ENCODE results near the gene KIF1A. TPM values are rescaled to one million over a fixed set of nuclear protein-coding genes. Genes with fewer than 3 reads are reported as not detected.

Gene KIF1A
- total and polyA plus RNA-seq, 2 experiments from 2014 or later = 16.1 to 16.5 TPM

DNA sequence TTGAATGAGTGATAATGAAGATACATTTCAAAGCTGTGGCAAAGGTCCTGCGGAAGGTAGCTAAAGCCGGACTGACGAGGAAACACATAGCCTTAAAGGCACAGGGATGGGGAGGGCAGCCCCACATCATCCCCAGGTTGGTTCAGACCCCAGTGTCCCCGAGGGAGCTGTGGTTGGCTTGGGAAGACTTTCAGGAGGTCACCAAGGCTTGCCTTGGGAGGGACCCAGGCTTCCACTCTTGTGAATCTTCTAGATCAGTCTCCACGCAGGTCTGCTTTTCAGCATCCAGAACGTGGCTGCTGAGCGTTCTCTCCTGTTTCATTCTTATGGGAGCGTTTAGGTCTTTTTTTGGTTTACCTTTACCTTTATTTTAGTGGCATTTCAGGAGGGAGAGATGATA lies 16.8 kb downstream of the KIF1A start:
- no peak for DNase-seq (ENCODE audit: low spot score)
- Histone ChIP-seq H3K9me3 (ENCODE audit: low read depth) (no peaks in the 10 kb centered on the region), H2AFZ (no peak overlapping the region), H3K27me3 (no peaks in the 10 kb centered on the region), H3K4me2 (no peak overlapping the region), H3K4me1 (ENCODE audit: insufficient read depth) (peaks cover 7% of the 10 kb centered on the region), H4K20me1 (ENCODE audit: insufficient read depth, poor library complexity, severe bottlenecking) (no peaks in the 10 kb centered on the region), H3K79me2 (no peaks in the 10 kb centered on the region), H3K36me3 (replicated peaks; ENCODE audit: insufficient read depth, low read depth) (no peaks in the 10 kb centered on the region), H3K9me2 (replicated peaks; ENCODE audit: insufficient read depth) (no peaks in the 10 kb centered on the region), H3K4me3 (no peak overlapping the region), H3K27ac (no peak overlapping the region)
- 84% methylated on average over 8 of the region's 8 CpGs for WGBS (ENCODE audit: low lambda C conversion rate, missing lambda C conversion rate)
- TF ChIP-seq EZH2phosphoT487 (IDR thresholded peaks at IDR 0.05; ENCODE audit: low read depth, severe bottlenecking, unreplicated experiment) = no peak
- TF ChIP-seq EZH2 (IDR thresholded peaks at IDR 0.05; ENCODE audit: borderline replicate concordance) = no peak
- TF ChIP-seq, protein P1, sequence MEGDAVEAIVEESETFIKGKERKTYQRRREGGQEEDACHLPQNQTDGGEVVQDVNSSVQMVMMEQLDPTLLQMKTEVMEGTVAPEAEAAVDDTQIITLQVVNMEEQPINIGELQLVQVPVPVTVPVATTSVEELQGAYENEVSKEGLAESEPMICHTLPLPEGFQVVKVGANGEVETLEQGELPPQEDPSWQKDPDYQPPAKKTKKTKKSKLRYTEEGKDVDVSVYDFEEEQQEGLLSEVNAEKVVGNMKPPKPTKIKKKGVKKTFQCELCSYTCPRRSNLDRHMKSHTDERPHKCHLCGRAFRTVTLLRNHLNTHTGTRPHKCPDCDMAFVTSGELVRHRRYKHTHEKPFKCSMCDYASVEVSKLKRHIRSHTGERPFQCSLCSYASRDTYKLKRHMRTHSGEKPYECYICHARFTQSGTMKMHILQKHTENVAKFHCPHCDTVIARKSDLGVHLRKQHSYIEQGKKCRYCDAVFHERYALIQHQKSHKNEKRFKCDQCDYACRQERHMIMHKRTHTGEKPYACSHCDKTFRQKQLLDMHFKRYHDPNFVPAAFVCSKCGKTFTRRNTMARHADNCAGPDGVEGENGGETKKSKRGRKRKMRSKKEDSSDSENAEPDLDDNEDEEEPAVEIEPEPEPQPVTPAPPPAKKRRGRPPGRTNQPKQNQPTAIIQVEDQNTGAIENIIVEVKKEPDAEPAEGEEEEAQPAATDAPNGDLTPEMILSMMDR (IDR thresholded peaks at IDR 0.05; ENCODE audit: poor library complexity) = no peak

DNA sequence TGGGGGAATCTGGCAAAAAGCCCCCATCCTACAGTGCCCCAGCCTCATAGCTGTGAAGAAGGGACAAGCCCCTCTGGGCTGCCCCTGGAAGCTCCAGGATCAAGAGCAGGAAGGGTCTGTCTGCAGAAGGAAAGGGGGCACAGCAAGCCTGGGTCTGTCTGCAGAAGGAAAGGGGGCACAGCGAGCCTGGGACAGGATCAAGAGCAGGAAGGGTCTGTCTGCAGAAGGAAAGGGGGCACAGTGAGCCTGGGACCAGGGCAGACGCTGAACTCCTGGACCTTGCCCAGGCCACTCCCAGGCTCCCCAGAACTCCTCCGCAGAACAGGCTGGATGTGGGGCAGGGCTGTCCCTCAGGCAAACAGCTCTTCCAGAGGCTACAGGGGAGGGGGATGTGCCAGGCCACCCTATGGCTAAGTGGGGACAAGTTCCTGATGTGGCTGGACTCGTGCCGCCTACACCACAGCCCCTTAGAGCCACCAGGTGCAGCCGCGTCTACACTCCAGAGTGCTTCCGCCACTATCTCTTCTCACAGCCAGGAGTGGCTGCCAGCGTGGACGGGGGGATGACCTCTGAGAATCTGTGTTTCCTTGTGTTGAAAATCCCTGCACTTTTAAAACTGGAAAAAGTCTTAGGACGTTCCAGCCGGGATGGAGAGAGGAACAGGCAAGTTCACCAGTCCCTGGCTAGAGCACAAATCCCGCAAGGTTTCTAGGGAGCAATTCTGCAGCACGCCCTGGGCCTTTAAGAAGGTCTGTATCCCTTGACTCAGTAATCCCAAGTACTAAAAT lies 20.8 kb downstream of the KIF1A start:
- no peaks in the 10 kb centered on the region for H3K9me3 ChIP-seq (ENCODE audit: low read depth)
- no peak overlapping the region for H3K4me3 ChIP-seq
- no peaks in the 10 kb centered on the region for H3K27me3 ChIP-seq
- no peak overlapping the region for H2AFZ ChIP-seq
- WGBS (ENCODE audit: low lambda C conversion rate, missing lambda C conversion rate) = 82% methylated on average over 14 of the region's 14 CpGs
- TF ChIP-seq, protein P1 (IDR thresholded peaks at IDR 0.05; ENCODE audit: poor library complexity) = no peak
- TF ChIP-seq EZH2phosphoT487 (IDR thresholded peaks at IDR 0.05; ENCODE audit: low read depth, severe bottlenecking, unreplicated experiment) (no peak), EZH2 (IDR thresholded peaks at IDR 0.05; ENCODE audit: borderline replicate concordance) (no peak)
- no peak overlapping the region for H3K4me2 ChIP-seq
- no peaks in the 10 kb centered on the region for H3K79me2 ChIP-seq
- H3K9me2 ChIP-seq (replicated peaks; ENCODE audit: insufficient read depth) = no peaks in the 10 kb centered on the region
- H3K4me1 ChIP-seq (ENCODE audit: insufficient read depth) = peaks cover 12% of the 10 kb centered on the region
- no peak for DNase-seq (ENCODE audit: low spot score)
- no peaks in the 10 kb centered on the region for H3K36me3 ChIP-seq (replicated peaks; ENCODE audit: insufficient read depth, low read depth)
- H3K27ac ChIP-seq = no peak overlapping the region
- H4K20me1 ChIP-seq (ENCODE audit: insufficient read depth, poor library complexity, severe bottlenecking) = no peaks in the 10 kb centered on the region

DNA sequence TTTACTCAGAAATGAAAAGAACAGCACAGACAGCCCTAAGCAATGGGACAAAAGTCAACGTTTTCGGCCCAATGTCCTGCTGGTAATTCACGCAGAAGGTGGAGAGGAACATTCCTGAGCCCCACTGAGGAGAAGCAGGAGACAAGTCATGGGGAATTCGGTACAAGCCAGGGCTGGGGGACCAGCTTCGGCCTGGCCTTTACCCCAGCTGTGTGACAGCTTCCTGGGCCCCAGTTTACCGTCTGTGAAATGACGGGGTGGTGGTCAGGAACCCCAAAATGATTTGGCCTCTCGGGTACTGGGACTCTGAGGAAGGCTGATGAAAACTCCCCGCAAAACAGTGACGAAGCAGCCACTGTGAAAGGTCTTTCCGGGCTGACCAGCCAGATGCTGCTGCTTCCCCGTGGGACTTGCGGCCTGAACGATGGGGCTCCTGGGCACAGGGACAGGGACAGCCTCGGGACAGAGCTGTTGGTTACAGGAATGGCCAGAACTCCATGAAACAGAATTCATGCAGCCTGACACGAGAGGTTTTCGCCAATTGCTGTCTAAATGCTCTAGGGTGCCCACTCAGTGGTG lies 21.6 kb downstream of the KIF1A start:
- Histone ChIP-seq H3K27me3 (no peaks in the 10 kb centered on the region), H3K27ac (no peak overlapping the region), H3K4me2 (no peak overlapping the region), H2AFZ (no peak overlapping the region), H4K20me1 (ENCODE audit: insufficient read depth, poor library complexity, severe bottlenecking) (no peaks in the 10 kb centered on the region), H3K79me2 (no peaks in the 10 kb centered on the region), H3K36me3 (replicated peaks; ENCODE audit: insufficient read depth, low read depth) (no peaks in the 10 kb centered on the region), H3K4me1 (ENCODE audit: insufficient read depth) (peaks cover 17% of the 10 kb centered on the region), H3K4me3 (no peak overlapping the region), H3K9me2 (replicated peaks; ENCODE audit: insufficient read depth) (no peaks in the 10 kb centered on the region), H3K9me3 (ENCODE audit: low read depth) (no peaks in the 10 kb centered on the region)
- WGBS (ENCODE audit: low lambda C conversion rate, missing lambda C conversion rate) = 89% methylated on average over 17 of the region's 17 CpGs
- DNase-seq (ENCODE audit: low spot score) = no peak
- no peak for TF ChIP-seq EZH2phosphoT487 (IDR thresholded peaks at IDR 0.05; ENCODE audit: low read depth, severe bottlenecking, unreplicated experiment)
- TF ChIP-seq EZH2 (IDR thresholded peaks at IDR 0.05; ENCODE audit: borderline replicate concordance) = no peak
- TF ChIP-seq, protein P1 (IDR thresholded peaks at IDR 0.05; ENCODE audit: poor library complexity) = no peak

Data from hepatocyte (in vitro differentiated cells).